A549 treated with GW870086 at 1 μM for 4 hours (cell line): Measurements from ENCODE around the gene SSTR3. TPM values are rescaled to one million over a fixed set of nuclear protein-coding genes. Genes with fewer than 3 reads are reported as not detected.

ENCODE experiments used
- total RNA-seq: library from RNA; stranded (reverse); fragments of 200-300 nt; extraction: Qiagen RNA extraction; gene quantifications from 5 replicates; pipeline ENCODE4 v1.2.3, GENCODE V29; 2022; ENCODE audit warnings: low read depth

Gene SSTR3
- not detected in 5 replicates for total RNA-seq

GRCh38 chr22:37212174-37212906, at the start of gene SSTR3:
TSS of gene SSTR3 (minus strand) at chr22:37212477. CDS start at chr22:37207803, 4,674 bp downstream.

GRCh38 chr22:37244114-37244921, 32.0 kb upstream of the SSTR3 start, which contains the start of gene RAC2:
TSS of gene RAC2 (minus strand) at chr22:37244269. CDS start at chr22:37244148, 121 bp downstream.

GRCh38 chr22:37187891-37188761, 24.2 kb downstream of the SSTR3 start, which contains the start of gene C1QTNF6:
TSS of gene C1QTNF6 (minus strand) at chr22:37188247. CDS start at chr22:37188213, 34 bp downstream.

Other genes starting within 250 kb of the SSTR3 start
- 46.4 to 59.7 TPM (median 53.0 TPM) in 5 replicates for gene TST, start 193.0 kb downstream of the SSTR3 start, total RNA-seq
- gene MPST, start 192.7 kb downstream of the SSTR3 start, total RNA-seq = 48.1 to 73.4 TPM (median 70.5 TPM) in 5 replicates
- 19.3 to 28.7 TPM (median 27.2 TPM) in 5 replicates for gene KCTD17, start 160.7 kb downstream of the SSTR3 start, total RNA-seq
- gene TMPRSS6, start 102.8 kb downstream of the SSTR3 start, total RNA-seq = 0.03 TPM in 2 of 5 replicates, not detected in the others
- 0.03 to 0.22 TPM (median 0.14 TPM) in 5 replicates for gene IL2RB, start 62.6 kb downstream of the SSTR3 start, total RNA-seq
- 8.0 to 14.2 TPM (median 13.7 TPM) in 5 replicates for gene C1QTNF6, start 24.2 kb downstream of the SSTR3 start, total RNA-seq
- 0.14 to 0.43 TPM (median 0.22 TPM) in 4 of 5 replicates, not detected in the other for gene RAC2, start 31.8 kb upstream of the SSTR3 start, total RNA-seq
- 0.59 to 1.9 TPM (median 0.90 TPM) in 5 replicates for gene CYTH4, start 70.0 kb upstream of the SSTR3 start, total RNA-seq
- gene ELFN2, start 215.0 kb upstream of the SSTR3 start, total RNA-seq = 5.9 to 8.8 TPM (median 7.0 TPM) in 5 replicates